AG04449 (cell line): ENCODE data around the gene KLHDC7A.

Source experiments
- CTCF ChIA-PET: fragments of 350-600 bp; formaldehyde crosslinking; extraction: SDS; loops from one replicate; lab custom pipeline; 2021; ENCODE audit warnings: antibody characterized with exemption; lab: Yijun Ruan, JAX
- POLR2A ChIA-PET: fragments of 400-600, 350-600 bp; formaldehyde crosslinking; extraction: SDS; loops from one replicate; lab custom pipeline; 2020; ENCODE audit warnings: antibody characterized with exemption, inconsistent platforms; lab: Yijun Ruan, JAX
- DNase-seq: peaks from one replicate; pipeline ENCODE4 v3.0.0-alpha.2; 2010; ENCODE audit warnings: low read depth, low spot score
- H3K4me3 ChIP-seq: 2 replicates; pipeline ENCODE4 v1.5.1; 2011; ENCODE audit warnings: low read depth, mild to moderate bottlenecking, control low read depth, low read length
- CTCF ChIP-seq: IDR thresholded peaks from one replicate; pipeline ENCODE4 v1.5.1; 2011; ENCODE audit warnings: mild to moderate bottlenecking, moderate library complexity, low read length, control low read depth, inconsistent platforms; ENCODE audit not compliant: insufficient read depth; ENCODE audit errors: missing control alignments

KLHDC7A gene

GRCh38 chr1:18486195-18486594, 5.5 kb downstream of the KLHDC7A start:
- H3K4me3 ChIP-seq = no peak overlapping the region
- no peak for TF ChIP-seq CTCF
- CTCF ChIA-PET = no interaction called here
- DNase-seq = no peak
- POLR2A ChIA-PET = no interaction called here

- CTCF ChIA-PET = no interaction called here
- TF ChIP-seq CTCF = no peak
- no peak overlapping the region for H3K4me3 ChIP-seq
- no peak for DNase-seq
- POLR2A ChIA-PET = no interaction called here
These were observed 8.8 kb downstream of the KLHDC7A start for GRCh38 chr1:18489417-18490143.

GRCh38 chr1:18491168-18491567, 10.4 kb downstream of the KLHDC7A start:
- no peak overlapping the region for H3K4me3 ChIP-seq
- no peak for DNase-seq
- ChIA-PET CTCF (no interaction called here), POLR2A (no interaction called here)
- TF ChIP-seq CTCF = no peak

- no peak for TF ChIP-seq CTCF
- no peak for DNase-seq
- POLR2A ChIA-PET = no interaction called here
- CTCF ChIA-PET = no interaction called here
- no peak overlapping the region for H3K4me3 ChIP-seq
These were observed 13.6 kb downstream of the KLHDC7A start for GRCh38 chr1:18494304-18494703.

GRCh38 chr1:18495635-18496034, 14.9 kb downstream of the KLHDC7A start:
- POLR2A ChIA-PET = no interaction called here
- no peak overlapping the region for H3K4me3 ChIP-seq
- TF ChIP-seq CTCF = no peak
- CTCF ChIA-PET = no interaction called here
- DNase-seq = no peak

- POLR2A ChIA-PET = no interaction called here
- TF ChIP-seq CTCF = no peak
- H3K4me3 ChIP-seq = no peak overlapping the region
- no peak for DNase-seq
- CTCF ChIA-PET = no interaction called here
These were observed 15.3 kb downstream of the KLHDC7A start for GRCh38 chr1:18496056-18496455.
